Endodermal cell (in vitro differentiated cells): ENCODE data around the gene PP2D1. TPM values are rescaled to one million over a fixed set of nuclear protein-coding genes. Genes with fewer than 3 reads are reported as not detected.
"Not testable (repeated sequence)": the region's sequence is repeated elsewhere in the genome, so short reads cannot be mapped to it uniquely, and the experiment has no call there.

Experiments
- DNase-seq: peaks from one replicate; pipeline ENCODE4 v3.0.0-alpha.2; 2017
- H3K27ac ChIP-seq: 2 replicates; pipeline ENCODE4 v1.5.1; 2013; ENCODE audit warnings: mild to moderate bottlenecking, low read depth, low read length, moderate library complexity
- H3K27me3 ChIP-seq: 2 replicates; pipeline ENCODE4 v1.6.1; 2013; ENCODE audit warnings: mild to moderate bottlenecking, low read length, moderate library complexity; ENCODE audit not compliant: insufficient read depth, control insufficient read depth, poor library complexity, severe bottlenecking
- H3K36me3 ChIP-seq: 2 replicates; pipeline ENCODE4 v1.7.0; 2013; ENCODE audit warnings: mild to moderate bottlenecking, low read length, moderate library complexity; ENCODE audit not compliant: control insufficient read depth, insufficient read depth
- H3K4me1 ChIP-seq: one replicate; pipeline ENCODE4 v1.7.0; 2013; ENCODE audit warnings: low read length; ENCODE audit not compliant: control insufficient read depth, insufficient read depth
- H3K4me3 ChIP-seq: 2 replicates; pipeline ENCODE4 v1.5.1; 2013; ENCODE audit warnings: mild to moderate bottlenecking, low read length, moderate library complexity
- H3K9ac ChIP-seq: 2 replicates; pipeline ENCODE4 v1.6.1; 2013; ENCODE audit warnings: mild to moderate bottlenecking, low read length, moderate library complexity; ENCODE audit not compliant: poor library complexity, severe bottlenecking; ENCODE audit errors: extremely low read depth
- H3K9me3 ChIP-seq: 2 replicates; pipeline ENCODE4 v1.6.1; 2013; ENCODE audit warnings: mild to moderate bottlenecking, low read length, moderate library complexity; ENCODE audit not compliant: control insufficient read depth
- H3K27ac Mint-ChIP-seq: 2 replicates; pipeline ENCODE4 v1.8.0; 2020; ENCODE audit warnings: mixed read lengths
- H3K27me3 Mint-ChIP-seq: 2 replicates; pipeline ENCODE4 v1.8.0; 2021; ENCODE audit warnings: mild to moderate bottlenecking, mixed read lengths; ENCODE audit not compliant: insufficient read depth
- H3K36me3 Mint-ChIP-seq: 2 replicates; pipeline ENCODE4 v1.8.0; 2020; ENCODE audit warnings: low read depth, mixed read lengths
- H3K4me1 Mint-ChIP-seq: 2 replicates; pipeline ENCODE4 v1.8.0; 2020; ENCODE audit warnings: mixed read lengths
- H3K4me3 Mint-ChIP-seq: 2 replicates; pipeline ENCODE4 v1.8.0; 2020; ENCODE audit warnings: mild to moderate bottlenecking, moderate library complexity, mixed read lengths
- H3K9me3 Mint-ChIP-seq: 2 replicates; pipeline ENCODE4 v1.8.0; 2020; ENCODE audit warnings: mild to moderate bottlenecking, mixed read lengths
- CTCF ChIP-seq: fragments of 200-600 bp; sonication (generic); conservative IDR thresholded peaks from 2 replicates; pipeline ENCODE4 v1.5.0; 2021; ENCODE audit warnings: antibody characterized with exemption, mild to moderate bottlenecking
- WGBS, 2 experiments: methylation state at CpG; one replicate each; pipeline versions ENCODE4 v1.1.5 to v1.1.7; 2013; ENCODE audit warnings: missing lambda C conversion rate in 2 of 2, mixed read lengths in 1 of 2; ENCODE audit not compliant: insufficient coverage in 1 of 2, insufficient read length in 1 of 2; 5-methylcytosine and 5-hydroxymethylcytosine counted together
- total RNA-seq, 2 donors: library from RNA; stranded (reverse); fragmentation: NEBNext Ultra II Directional in 1 of 2; extraction: Animal tissue kit (Norgen Biotek cat#: 25700) in 1 of 2; gene quantifications; 2 replicates in 1 of 2; 3 replicates in 1 of 2; pipeline ENCODE4 v1.2.1, GENCODE V29; 2021

The PP2D1 gene
- total RNA-seq, 2 donors from 2014 or later: not detected

GRCh38 chr3:20046556-20046955 is 34.5 kb upstream of the PP2D1 start:
- H3K27ac ChIP-seq: no peak overlapping the region
- no peaks in the 10 kb centered on the region for H3K36me3 Mint-ChIP-seq
- no peaks in the 10 kb centered on the region for H3K4me1 ChIP-seq
- H3K4me1 Mint-ChIP-seq: peaks cover 26% of the 10 kb centered on the region
- no peak overlapping the region for H3K27ac Mint-ChIP-seq
- no peak overlapping the region for H3K9ac ChIP-seq
- WGBS, 2 experiments: 97 to 100% methylated on average over 1 of the region's 1 CpG
- H3K4me3 ChIP-seq: no peak overlapping the region
- DNase-seq: no peak
- no peak for TF ChIP-seq CTCF
- no peaks in the 10 kb centered on the region for H3K27me3 Mint-ChIP-seq
- H3K9me3 ChIP-seq: no peaks in the 10 kb centered on the region
- no peaks in the 10 kb centered on the region for H3K9me3 Mint-ChIP-seq
- H3K36me3 ChIP-seq: no peaks in the 10 kb centered on the region
- no peaks in the 10 kb centered on the region for H3K27me3 ChIP-seq
- no peak overlapping the region for H3K4me3 Mint-ChIP-seq

- not testable (repeated sequence) for H3K27me3 Mint-ChIP-seq, H3K36me3 Mint-ChIP-seq, H3K27me3 ChIP-seq, H3K27ac ChIP-seq, H3K27ac Mint-ChIP-seq, H3K9ac ChIP-seq, H3K4me1 ChIP-seq, H3K9me3 Mint-ChIP-seq, H3K36me3 ChIP-seq, H3K4me3 ChIP-seq, DNase-seq, H3K4me3 Mint-ChIP-seq, H3K9me3 ChIP-seq
- H3K4me1 Mint-ChIP-seq: peaks cover 17% of the 10 kb centered on the region
- 95% methylated on average over 3 of the region's 3 CpGs; no CpG with 5 or more reads in 1 of the 2 experiments for WGBS, 2 experiments
Observed at GRCh38 chr3:20045141-20045540, 33.1 kb upstream of the PP2D1 start.

- Histone ChIP-seq H3K9me3 (no peaks in the 10 kb centered on the region), H3K27me3 (peaks cover 4% of the 10 kb centered on the region), H3K4me1 (no peaks in the 10 kb centered on the region), H3K36me3 (no peaks in the 10 kb centered on the region), H3K27ac (no peak overlapping the region), H3K9ac (no peak overlapping the region), H3K4me3 (no peak overlapping the region)
- Mint-ChIP-seq H3K36me3 (no peaks in the 10 kb centered on the region), H3K4me1 (peaks cover 19% of the 10 kb centered on the region), H3K27me3 (peaks cover 9% of the 10 kb centered on the region), H3K4me3 (no peak overlapping the region), H3K9me3 (no peaks in the 10 kb centered on the region), H3K27ac (no peak overlapping the region)
- TF ChIP-seq CTCF: no peak
- 92 to 100% methylated on average over 3 to 4 of the region's 4 CpGs for WGBS, 2 experiments
- no peak for DNase-seq
Observed at GRCh38 chr3:20043825-20044224, 31.8 kb upstream of the PP2D1 start.

- H3K27me3 ChIP-seq: peaks cover 8% of the 10 kb centered on the region
- no peak overlapping the region for H3K27ac Mint-ChIP-seq
- WGBS, 2 experiments: 87 to 89% methylated on average over 3 to 4 of the region's 4 CpGs
- H3K27ac ChIP-seq: no peak overlapping the region
- TF ChIP-seq CTCF: no peak
- no peaks in the 10 kb centered on the region for H3K36me3 Mint-ChIP-seq
- H3K9me3 ChIP-seq: no peaks in the 10 kb centered on the region
- no peaks in the 10 kb centered on the region for H3K9me3 Mint-ChIP-seq
- no peak for DNase-seq
- H3K4me1 ChIP-seq: no peaks in the 10 kb centered on the region
- peaks cover 13% of the 10 kb centered on the region for H3K27me3 Mint-ChIP-seq
- no peak overlapping the region for H3K9ac ChIP-seq
- H3K4me1 Mint-ChIP-seq: peaks cover 21% of the 10 kb centered on the region
- no peak overlapping the region for H3K4me3 ChIP-seq
- no peaks in the 10 kb centered on the region for H3K36me3 ChIP-seq
- H3K4me3 Mint-ChIP-seq: no peak overlapping the region
Observed at GRCh38 chr3:20043396-20043795, 31.3 kb upstream of the PP2D1 start.
